Activated T-helper 17 cell treated with anti-CD3 and anti-CD28 coated beads, Interleukin-2, amount 50 U/mL, for 72 hours (primary cell): ENCODE results near the gene TEX54. TPM values are rescaled to one million over a fixed set of nuclear protein-coding genes. Genes with fewer than 3 reads are reported as not detected.
"Not testable (repeated sequence)": the region's sequence is repeated elsewhere in the genome, so short reads cannot be mapped to it uniquely, and the experiment has no call there.

Experiments
- ATAC-seq: fragments of 150-1000 bp; cut with Tn5 transposase; replicated peaks from 2 replicates; pipeline ENCODE4 v1.10.0; 2021; ENCODE audit warnings: mild to moderate bottlenecking, moderate library complexity
- H3K27ac Mint-ChIP-seq: one replicate; pipeline ENCODE4 v1.8.0; 2022; ENCODE audit warnings: mixed read lengths
- H3K27me3 Mint-ChIP-seq: one replicate; pipeline ENCODE4 v1.8.0; 2022; ENCODE audit warnings: mixed read lengths
- H3K36me3 Mint-ChIP-seq: one replicate; pipeline ENCODE4 v1.8.0; 2022; ENCODE audit warnings: low read depth, mild to moderate bottlenecking, mixed read lengths
- H3K4me1 Mint-ChIP-seq: one replicate; pipeline ENCODE4 v1.8.0; 2022; ENCODE audit warnings: mixed read lengths
- H3K4me3 Mint-ChIP-seq: one replicate; pipeline ENCODE4 v1.8.0; 2022; ENCODE audit warnings: mild to moderate bottlenecking, mixed read lengths
- H3K9me3 Mint-ChIP-seq: one replicate; pipeline ENCODE4 v1.8.0; 2022; ENCODE audit warnings: mixed read lengths
- total RNA-seq, 2 donors: library from RNA; stranded (reverse); gene quantifications; one replicate each; pipeline ENCODE4 v1.2.3, GENCODE V29; 2022

Gene TEX54
- total RNA-seq, 2 donors from 2014 or later = 0.82 TPM

DNA sequence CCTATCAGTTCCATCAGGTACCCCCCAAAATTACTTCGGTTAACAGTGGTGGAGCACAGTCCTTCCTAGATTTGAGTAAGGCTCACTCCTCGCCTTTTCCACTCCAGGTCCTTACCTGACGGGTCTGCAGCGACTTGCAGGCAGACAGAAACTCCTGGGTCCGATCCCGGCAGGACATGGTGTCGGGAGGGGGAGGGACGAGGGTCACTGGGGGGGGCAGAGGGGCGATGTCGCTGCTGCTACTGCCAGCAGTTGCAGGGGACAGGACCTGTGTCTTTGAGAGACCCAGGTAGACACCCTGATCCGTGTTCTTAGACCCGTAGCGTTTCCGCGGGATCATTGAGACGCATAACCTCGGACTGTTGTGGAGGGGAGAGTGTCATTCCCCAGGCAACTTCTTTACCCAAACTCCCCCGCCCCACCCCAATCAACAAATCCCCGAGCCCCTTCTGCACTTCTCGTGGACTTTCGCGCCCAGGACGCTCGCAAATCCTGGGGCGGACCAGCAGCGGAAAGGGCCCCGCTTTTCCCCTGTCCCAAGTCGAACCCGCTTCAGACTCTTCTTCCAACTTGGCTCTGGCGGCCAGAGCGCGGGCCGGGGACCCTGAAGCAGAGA is 1.6 kb downstream of the TEX54 start:
- ATAC-seq = no peak
- Mint-ChIP-seq H3K27ac (peak overlapping the region; percentile 97), H3K9me3 (no peaks in the 10 kb centered on the region), H3K36me3 (peaks cover 86% of the 10 kb centered on the region), H3K4me3 (peak overlapping the region; percentile 99), H3K4me1 (peaks cover 15% of the 10 kb centered on the region), H3K27me3 (no peaks in the 10 kb centered on the region)

DNA sequence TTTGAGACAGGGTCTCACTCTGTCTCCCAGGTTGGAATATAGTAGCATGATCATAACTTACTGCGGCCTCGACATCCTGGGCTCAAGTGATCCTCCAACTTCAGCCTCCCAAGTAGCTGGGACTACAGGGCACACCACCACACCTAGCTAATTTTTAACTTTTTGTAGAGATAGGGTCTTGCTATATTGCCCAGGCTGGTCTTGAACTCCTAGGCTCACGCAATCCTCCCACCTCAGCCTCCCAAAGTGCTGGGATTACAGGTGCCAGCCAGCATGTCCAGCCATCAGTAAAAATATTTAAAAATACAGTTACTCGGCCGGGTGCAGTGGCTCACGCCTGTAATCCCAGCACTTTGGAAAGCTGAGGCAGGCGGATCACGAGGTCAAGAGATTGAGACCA is 4.5 kb downstream of the TEX54 start:
- not testable (repeated sequence) for H3K9me3 Mint-ChIP-seq, H3K27me3 Mint-ChIP-seq, H3K4me3 Mint-ChIP-seq, H3K4me1 Mint-ChIP-seq, H3K27ac Mint-ChIP-seq, ATAC-seq
- H3K36me3 Mint-ChIP-seq = peaks cover 86% of the 10 kb centered on the region

DNA sequence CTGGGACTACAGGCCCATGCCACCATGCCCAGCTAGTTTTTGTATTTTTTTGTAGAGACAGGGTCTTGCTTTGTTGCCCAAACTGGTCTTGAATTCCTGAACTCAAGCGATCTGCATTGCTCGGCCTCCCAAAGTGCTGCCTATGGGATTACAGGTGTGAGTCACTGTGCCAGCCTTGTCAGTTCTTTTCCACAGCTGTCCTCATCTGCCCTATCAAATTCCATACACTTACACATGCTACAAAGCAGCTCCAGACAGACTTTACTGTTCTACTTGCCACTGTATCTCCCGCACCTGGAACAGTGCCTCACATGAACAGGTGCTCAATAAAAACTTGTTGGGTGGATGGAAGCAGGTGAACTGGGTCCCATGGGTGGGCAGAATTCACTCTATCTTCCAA is 9.0 kb downstream of the TEX54 start:
- ATAC-seq = no peak

DNA sequence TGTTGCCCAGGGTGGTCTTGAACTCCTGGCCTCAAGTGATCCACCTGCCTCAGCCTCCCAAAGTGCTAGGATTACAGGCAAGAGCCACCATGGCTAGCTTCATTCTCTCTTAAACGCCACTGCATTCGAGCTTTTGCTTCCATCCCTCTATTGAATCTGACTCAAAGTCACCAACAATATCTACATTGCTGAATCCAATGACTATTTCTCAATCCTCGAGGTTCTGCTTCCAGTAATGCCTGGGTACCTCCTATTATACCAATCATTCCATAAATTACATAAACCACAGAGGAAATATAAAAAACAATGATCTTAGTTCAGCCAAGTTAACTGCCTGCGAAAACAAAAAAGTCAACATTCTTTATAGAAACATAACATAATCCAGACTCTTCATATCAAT is 15.5 kb downstream of the TEX54 start:
- Mint-ChIP-seq H3K27me3 (no peaks in the 10 kb centered on the region), H3K4me3 (no peak overlapping the region), H3K27ac (no peak overlapping the region), H3K36me3 (peaks cover 66% of the 10 kb centered on the region), H3K4me1 (no peaks in the 10 kb centered on the region), H3K9me3 (no peaks in the 10 kb centered on the region)
- no peak for ATAC-seq

More for the DNA sequence above, 9.0 kb downstream of the TEX54 start:
- Mint-ChIP-seq H3K27ac (no peak overlapping the region), H3K27me3 (no peaks in the 10 kb centered on the region), H3K36me3 (peaks cover 91% of the 10 kb centered on the region), H3K4me3 (no peak overlapping the region), H3K9me3 (no peaks in the 10 kb centered on the region), H3K4me1 (no peaks in the 10 kb centered on the region)

DNA sequence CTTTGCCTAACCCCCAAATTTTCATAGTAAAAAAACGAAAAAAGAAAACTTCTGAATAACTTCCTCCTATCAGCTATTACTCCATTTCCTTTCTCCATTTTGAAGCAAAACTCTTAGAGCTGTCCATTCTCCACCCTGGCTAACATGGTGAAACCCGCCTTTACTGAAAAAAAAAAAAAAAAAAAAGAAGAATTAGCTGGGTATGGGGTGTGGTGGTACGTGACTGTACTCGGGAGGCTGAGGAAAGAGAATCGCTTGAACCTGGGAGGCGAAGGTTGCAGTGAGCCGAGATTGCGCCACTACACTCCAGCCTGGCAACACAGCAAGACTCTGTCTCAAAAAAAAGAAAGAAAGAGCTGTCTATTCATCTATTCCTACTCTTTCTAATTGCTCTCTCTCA is 16.1 kb downstream of the TEX54 start:
- Mint-ChIP-seq H3K36me3 (peaks cover 65% of the 10 kb centered on the region), H3K4me1 (no peaks in the 10 kb centered on the region), H3K27ac (no peak overlapping the region), H3K4me3 (no peak overlapping the region), H3K9me3 (no peaks in the 10 kb centered on the region), H3K27me3 (no peaks in the 10 kb centered on the region)
- ATAC-seq = no peak

DNA sequence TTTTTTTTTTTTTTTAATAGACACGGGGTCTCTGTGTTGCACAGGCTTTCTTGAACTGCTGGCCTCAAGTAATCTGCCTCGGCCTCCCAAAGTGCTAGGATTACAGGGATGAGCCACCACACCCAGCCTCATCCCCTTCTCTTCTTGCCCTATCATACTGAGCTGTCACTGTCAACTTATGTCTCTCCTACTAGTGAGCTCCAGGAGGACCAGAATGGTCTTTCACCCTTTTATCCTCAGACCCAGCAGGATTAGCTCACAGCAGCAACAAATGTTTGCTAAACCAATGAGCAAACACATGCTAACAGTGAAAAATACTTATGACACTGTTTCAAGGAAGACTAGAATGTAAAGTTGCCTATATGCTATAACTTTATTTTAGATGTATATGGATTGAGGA is 21.0 kb downstream of the TEX54 start:
- Mint-ChIP-seq H3K27me3 (no peaks in the 10 kb centered on the region), H3K27ac (peak overlapping the region; percentile 18), H3K36me3 (peaks cover 16% of the 10 kb centered on the region), H3K4me3 (no peak overlapping the region), H3K9me3 (no peaks in the 10 kb centered on the region), H3K4me1 (no peaks in the 10 kb centered on the region)
- ATAC-seq = no peak

DNA sequence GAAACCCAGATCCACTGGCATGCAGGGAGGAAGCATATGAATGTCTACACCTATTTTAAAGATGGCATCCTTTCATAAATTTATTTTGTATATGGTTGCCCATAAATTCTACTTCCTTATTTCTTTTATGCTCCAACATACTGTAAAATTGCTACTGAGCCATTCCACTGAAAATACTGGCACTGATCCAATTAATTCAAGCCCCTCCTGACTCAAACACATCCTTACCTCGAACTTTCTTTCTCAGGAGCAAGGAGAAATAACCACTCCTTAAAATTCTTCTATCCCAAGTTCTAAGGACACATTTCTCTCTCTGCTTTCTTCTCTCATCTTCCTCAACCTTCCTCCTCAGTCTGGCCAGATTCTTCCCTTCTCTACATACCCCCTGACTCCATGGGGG is 21.9 kb downstream of the TEX54 start:
- Mint-ChIP-seq H3K9me3 (no peaks in the 10 kb centered on the region), H3K4me1 (peaks cover 7% of the 10 kb centered on the region), H3K27ac (peak overlapping the region; percentile 18), H3K36me3 (peaks cover 7% of the 10 kb centered on the region), H3K27me3 (no peaks in the 10 kb centered on the region), H3K4me3 (no peak overlapping the region)
- no peak for ATAC-seq

DNA sequence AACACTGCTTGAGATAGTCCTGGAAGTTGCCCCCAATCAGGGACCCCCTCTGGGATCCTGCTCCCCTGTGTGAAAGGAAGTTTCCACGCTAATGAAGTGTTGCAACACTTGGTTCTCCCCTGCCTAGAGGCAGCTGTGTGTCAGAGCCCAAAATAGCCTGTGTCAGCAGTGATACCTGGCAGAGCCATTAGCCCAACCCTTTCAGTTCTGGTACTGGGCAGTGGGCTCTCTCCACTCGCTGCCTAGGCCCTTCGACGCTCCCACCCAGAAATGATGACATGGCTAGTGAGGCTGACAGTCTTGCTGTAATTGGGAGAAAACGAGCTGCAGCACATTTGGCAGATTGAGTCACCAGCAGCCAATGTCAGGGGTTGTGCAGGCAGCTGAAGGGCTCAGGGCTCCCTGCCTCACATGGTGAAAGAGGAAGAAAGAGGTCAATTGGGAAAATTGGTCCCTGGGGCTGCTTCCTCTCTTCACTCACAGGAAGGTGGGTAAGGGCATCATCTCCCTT is 26.0 kb downstream of the TEX54 start:
- Mint-ChIP-seq H3K4me3 (peak overlapping the region; percentile 99), H3K36me3 (peaks cover 40% of the 10 kb centered on the region), H3K27me3 (no peaks in the 10 kb centered on the region), H3K4me1 (peaks cover 19% of the 10 kb centered on the region), H3K9me3 (no peaks in the 10 kb centered on the region), H3K27ac (peak overlapping the region; percentile 97)
- ATAC-seq = no peak

DNA sequence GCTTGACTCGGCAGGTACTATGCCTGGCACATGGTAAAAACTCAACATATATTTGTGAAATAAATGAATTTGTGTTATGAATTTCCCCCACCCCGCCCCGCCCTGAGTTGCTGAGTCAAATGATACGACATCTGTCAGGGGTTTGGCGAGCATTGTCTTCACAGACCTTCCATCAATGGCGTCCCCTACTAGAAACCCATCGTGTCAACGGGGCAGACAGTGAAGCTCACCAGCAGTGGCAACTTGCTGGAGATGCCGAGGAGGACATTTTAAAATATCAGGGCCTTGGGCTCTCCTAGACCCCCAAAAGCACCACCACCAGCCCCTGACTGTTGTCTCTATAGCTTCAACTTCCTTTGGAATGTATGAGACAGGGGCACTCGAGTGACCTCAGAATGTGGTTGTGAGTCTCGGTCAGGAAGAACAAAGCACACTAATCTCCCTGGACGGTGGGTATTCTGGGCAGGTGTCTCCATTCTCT is 26.6 kb downstream of the TEX54 start:
- peak; percentile 18 for ATAC-seq
- H3K27ac Mint-ChIP-seq = peak overlapping the region; percentile 97
- peaks cover 19% of the 10 kb centered on the region for H3K4me1 Mint-ChIP-seq
- peak overlapping the region; percentile 99 for H3K4me3 Mint-ChIP-seq
- peaks cover 46% of the 10 kb centered on the region for H3K36me3 Mint-ChIP-seq
- H3K27me3 Mint-ChIP-seq = no peaks in the 10 kb centered on the region
- no peaks in the 10 kb centered on the region for H3K9me3 Mint-ChIP-seq

DNA sequence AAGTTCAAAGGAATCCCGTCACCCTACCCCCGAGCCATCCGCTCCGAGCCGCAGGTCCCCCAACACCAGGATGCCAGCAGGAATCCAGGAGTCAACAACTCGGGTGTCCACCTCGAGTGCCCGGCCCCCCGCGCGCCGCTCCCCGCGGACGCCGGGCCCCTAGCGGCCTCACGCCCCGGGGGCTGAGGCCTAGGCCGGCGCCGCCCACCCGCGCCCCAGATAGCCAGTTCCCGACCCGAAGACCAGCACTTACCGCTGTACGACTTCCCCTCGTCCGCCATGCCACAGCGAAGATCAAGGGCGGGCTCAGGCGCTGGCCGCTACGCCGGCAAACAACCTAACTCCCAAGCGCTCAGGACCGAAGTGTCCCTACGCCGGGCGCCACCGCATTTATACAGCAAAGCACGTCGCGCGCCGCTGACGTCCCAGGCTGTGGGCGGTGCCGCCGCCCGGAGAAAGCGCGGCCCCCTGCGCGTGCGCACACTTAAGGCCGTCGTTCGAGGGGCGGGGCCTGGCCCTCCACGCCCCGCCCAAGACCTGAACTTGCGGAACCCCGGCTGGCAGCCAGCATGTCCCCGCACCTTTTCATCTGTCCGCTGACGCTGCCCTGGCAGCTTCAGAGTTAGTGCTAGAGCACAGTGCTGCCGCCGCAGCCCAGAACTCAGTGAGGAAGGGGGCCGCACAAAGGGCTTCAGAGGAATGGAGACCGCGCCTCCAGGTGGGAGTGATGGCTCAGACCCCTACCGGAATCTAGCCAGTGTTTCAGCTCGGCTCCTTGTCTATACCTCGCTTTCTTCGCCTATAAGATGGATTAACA is 27.4 kb downstream of the TEX54 start, which contains the start of gene NXF1:
Gene NXF1, minus strand, starts transcription at position 365 of the 817 bp plus-strand sequence. Its CDS starts 84 bp downstream, at position 281.
- peak; percentile 80 for ATAC-seq
- Mint-ChIP-seq H3K4me3 (peak within 1 kb of the TSS; percentile 99), H3K9me3 (no peaks in the 10 kb centered on the region), H3K4me1 (peaks cover 19% of the 10 kb centered on the region), H3K36me3 (peaks cover 52% of the 10 kb centered on the region), H3K27ac (peak within 1 kb of the TSS; percentile 97), H3K27me3 (no peaks in the 10 kb centered on the region)

DNA sequence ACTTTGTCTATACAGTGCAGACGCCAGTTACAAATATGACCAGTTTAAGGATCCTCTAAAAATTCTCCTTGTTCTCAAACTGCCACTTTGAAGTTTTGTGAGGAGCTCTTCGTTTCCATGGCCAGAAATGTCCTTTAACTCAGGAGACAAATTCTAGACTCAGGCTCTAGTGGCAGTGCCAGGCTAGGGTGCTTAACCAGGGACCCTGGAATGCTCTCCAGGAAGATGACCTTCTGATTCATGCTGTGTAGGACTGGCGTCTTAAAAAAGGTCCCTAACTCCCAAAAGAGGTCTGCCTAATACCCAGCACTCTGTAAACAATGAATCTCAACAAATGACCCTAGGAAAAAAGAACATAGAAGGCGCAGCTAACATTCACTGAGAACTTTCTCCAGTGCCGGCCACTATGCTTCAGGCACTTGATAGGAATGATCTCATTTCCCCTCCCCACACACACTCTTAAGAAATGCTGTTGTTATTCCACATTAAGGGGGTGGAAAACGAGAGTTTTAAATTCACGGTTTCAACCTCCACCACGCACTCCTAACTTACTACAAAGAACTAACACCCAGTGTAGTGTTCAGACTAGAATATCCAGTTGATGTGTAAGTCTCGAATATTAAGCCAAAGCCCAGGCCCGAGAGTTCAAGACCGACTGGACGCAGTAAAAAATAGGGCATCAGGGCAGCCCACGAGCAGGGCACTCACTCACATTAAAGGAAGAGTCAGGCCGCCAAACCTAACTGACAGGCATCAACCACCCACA is 28.1 kb downstream of the TEX54 start:
- peaks cover 60% of the 10 kb centered on the region for H3K36me3 Mint-ChIP-seq
- H3K27ac Mint-ChIP-seq = peak overlapping the region; percentile 97
- no peaks in the 10 kb centered on the region for H3K9me3 Mint-ChIP-seq
- H3K4me1 Mint-ChIP-seq = peaks cover 19% of the 10 kb centered on the region
- H3K4me3 Mint-ChIP-seq = peak overlapping the region; percentile 99
- H3K27me3 Mint-ChIP-seq = no peaks in the 10 kb centered on the region
- ATAC-seq = peak; percentile 75

DNA sequence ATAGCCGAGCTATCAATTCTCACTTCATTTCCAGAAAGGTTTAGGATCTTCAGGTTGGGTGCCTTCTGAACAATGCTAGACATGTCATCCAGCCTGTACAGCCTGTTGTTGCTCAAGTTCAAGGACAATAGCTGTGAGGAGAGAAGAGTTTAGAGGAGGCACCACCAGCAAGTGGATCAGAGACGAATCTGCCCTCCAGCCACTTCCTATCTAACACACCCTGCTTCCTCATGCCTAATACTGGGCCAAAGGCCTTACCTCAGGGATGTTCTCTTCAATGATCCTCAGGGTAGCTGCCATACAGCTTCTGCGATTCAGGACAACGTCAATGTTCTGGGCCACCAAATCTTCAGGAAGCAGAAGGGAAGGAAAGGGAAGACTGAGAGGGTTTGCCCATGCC is 31.6 kb downstream of the TEX54 start:
- Mint-ChIP-seq H3K27ac (peak overlapping the region; percentile 70), H3K27me3 (no peaks in the 10 kb centered on the region), H3K4me3 (no peak overlapping the region), H3K36me3 (peaks cover 94% of the 10 kb centered on the region), H3K9me3 (no peaks in the 10 kb centered on the region), H3K4me1 (peaks cover 17% of the 10 kb centered on the region)
- ATAC-seq = no peak

DNA sequence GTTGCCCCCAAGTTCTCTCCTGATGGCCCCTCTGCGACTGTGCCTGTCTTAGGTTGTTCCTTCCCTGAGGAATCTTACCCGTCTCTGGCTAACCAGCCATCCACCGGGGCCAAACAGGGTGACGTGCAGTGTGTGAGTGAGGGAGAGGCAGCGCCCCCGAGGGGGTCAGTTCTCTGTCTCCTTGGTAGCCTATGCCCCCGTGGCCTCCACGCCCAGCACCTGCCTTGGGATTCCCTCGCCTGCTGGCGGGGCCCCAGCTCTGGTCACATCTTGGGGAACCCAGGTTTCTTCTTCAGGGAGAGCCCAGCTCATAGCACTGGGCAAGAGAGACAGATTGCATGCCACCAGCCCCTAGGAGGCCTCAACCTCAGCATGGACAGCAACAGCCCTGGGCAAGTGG is 33.2 kb downstream of the TEX54 start:
- no peak for ATAC-seq
- no peaks in the 10 kb centered on the region for H3K9me3 Mint-ChIP-seq
- no peaks in the 10 kb centered on the region for H3K27me3 Mint-ChIP-seq
- H3K4me1 Mint-ChIP-seq = peaks cover 18% of the 10 kb centered on the region
- no peak overlapping the region for H3K4me3 Mint-ChIP-seq
- H3K36me3 Mint-ChIP-seq = peaks cover 99% of the 10 kb centered on the region
- peak overlapping the region; percentile 67 for H3K27ac Mint-ChIP-seq

DNA sequence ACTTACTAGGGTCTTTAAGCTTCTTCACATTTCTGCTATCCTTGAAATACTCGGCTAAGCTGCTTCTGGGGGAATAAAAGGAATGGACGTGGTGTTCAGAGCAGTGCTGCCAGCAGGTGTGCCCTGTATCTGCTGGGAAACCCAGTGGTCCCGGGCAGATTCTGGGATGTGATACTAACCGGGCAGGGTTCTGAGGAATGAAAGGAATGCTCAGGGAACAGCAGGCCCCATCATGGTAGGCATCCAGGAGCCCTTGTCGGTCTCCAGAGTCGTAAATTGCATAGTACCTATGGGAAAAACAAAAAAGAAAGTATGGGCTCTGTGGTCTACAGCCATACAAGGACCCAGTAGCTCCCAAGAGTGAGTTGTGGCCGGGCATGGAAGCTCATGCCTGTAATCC is 36.4 kb downstream of the TEX54 start:
- H3K9me3 Mint-ChIP-seq = no peaks in the 10 kb centered on the region
- H3K27ac Mint-ChIP-seq = no peak overlapping the region
- ATAC-seq = no peak
- H3K27me3 Mint-ChIP-seq = no peaks in the 10 kb centered on the region
- H3K36me3 Mint-ChIP-seq = peaks cover 98% of the 10 kb centered on the region
- H3K4me1 Mint-ChIP-seq = peaks cover 19% of the 10 kb centered on the region
- no peak overlapping the region for H3K4me3 Mint-ChIP-seq
